CD4-positive, alpha-beta T cell treated with Interleukin-1 beta for 1 hour (primary cell): ENCODE measurements around the gene TRIM24.
"Not testable (repeated sequence)": the region's sequence is repeated elsewhere in the genome, so short reads cannot be mapped to it uniquely, and the experiment has no call there.

Experiments
- DNase-seq, 2 donors: peaks; one replicate each; pipeline ENCODE4 v3.0.0-alpha.2; 2020 to 2022

The TRIM24 gene

GRCh38 chr7:138460649-138461607 lies 869 bp downstream of the TRIM24 start:
- DNase-seq = peak; percentile 49 to 59

GRCh38 chr7:138463291-138463618 lies 3.2 kb downstream of the TRIM24 start:
- DNase-seq = not testable (repeated sequence)

- DNase-seq = no peak
Measured at GRCh38 chr7:138465046-138465445, 5.0 kb downstream of the TRIM24 start.

GRCh38 chr7:138466069-138466756 lies 6.2 kb downstream of the TRIM24 start:
- not testable (repeated sequence) for DNase-seq

GRCh38 chr7:138468244-138469123 lies 8.4 kb downstream of the TRIM24 start:
- DNase-seq = no peak

GRCh38 chr7:138470391-138471157 lies 10.5 kb downstream of the TRIM24 start:
- DNase-seq = no peak

GRCh38 chr7:138472292-138473079 lies 12.4 kb downstream of the TRIM24 start:
- no peak for DNase-seq

- no peak for DNase-seq
Measured at GRCh38 chr7:138475377-138475776, 15.3 kb downstream of the TRIM24 start.

GRCh38 chr7:138477081-138477578 lies 17.1 kb downstream of the TRIM24 start:
- no peak for DNase-seq

- DNase-seq = no peak
Measured at GRCh38 chr7:138477581-138477980, 17.5 kb downstream of the TRIM24 start.

- DNase-seq = no peak
Measured at GRCh38 chr7:138478499-138478908, 18.4 kb downstream of the TRIM24 start.

- no peak for DNase-seq
Measured at GRCh38 chr7:138480527-138480926, 20.5 kb downstream of the TRIM24 start.

- no peak for DNase-seq
Measured at GRCh38 chr7:138481447-138482380, 21.7 kb downstream of the TRIM24 start.

GRCh38 chr7:138483531-138483930 lies 23.5 kb downstream of the TRIM24 start:
- DNase-seq = no peak

GRCh38 chr7:138485508-138485907 lies 25.4 kb downstream of the TRIM24 start:
- not testable (repeated sequence) for DNase-seq

GRCh38 chr7:138489139-138489538 lies 29.1 kb downstream of the TRIM24 start:
- not testable (repeated sequence) for DNase-seq

GRCh38 chr7:138491612-138492386 lies 31.7 kb downstream of the TRIM24 start:
- DNase-seq = no peak

- DNase-seq = no peak
Measured at GRCh38 chr7:138492423-138492822, 32.4 kb downstream of the TRIM24 start.

- DNase-seq = no peak
Measured at GRCh38 chr7:138493535-138493934, 33.5 kb downstream of the TRIM24 start.
